HCT116 (cell line): Measurements from ENCODE around the gene UBE2J2. TPM values are rescaled to one million over a fixed set of nuclear protein-coding genes. Genes with fewer than 3 reads are reported as not detected.

ENCODE experiments used
- ATAC-seq: fragments of 200-7000 bp; cut with Tn5 transposase; 2 replicates; pipeline ENCODE4 v1.9.1; 2020; ENCODE audit warnings: mild to moderate bottlenecking, moderate library complexity
- BruUV-seq: library from RNA; stranded (reverse); fragments of 400-500 nt; replicated peaks from 2 replicates; lab custom pipeline; 2021; lab: Mats Ljungman, UMichigan
- CTCF ChIA-PET: fragments of 300-600 bp; sonication (Branson Sonifier 250); formaldehyde crosslinking; loops from one replicate; lab custom pipeline; 2021; ENCODE audit warnings: antibody characterized with exemption; lab: Charles Lee
- POLR2A ChIA-PET: fragments of 300-600, 350-600 bp; sonication (Branson Sonifier 250); formaldehyde crosslinking; loops from one replicate; lab custom pipeline; 2021; ENCODE audit warnings: antibody characterized with exemption; lab: Charles Lee
- RAD21 ChIA-PET, 2 experiments: fragments of 300-600 bp; sonication (Branson Sonifier 250); formaldehyde crosslinking; loops; one replicate each; lab custom pipeline; 2023; ENCODE audit warnings: low total read pairs in 2 of 2; ENCODE audit not compliant: uncharacterized antibody in 2 of 2, unreplicated experiment in 2 of 2, low non-redundant PET in 1 of 2; lab: Charles Lee
- DNase-seq: peaks from one replicate; pipeline ENCODE4 v3.0.0-alpha.2; 2010; ENCODE audit warnings: low read depth, low spot score
- H2AFZ ChIP-seq: fragments of 200-600 bp; shearing (Covaris generic), sonication (generic); 2 replicates; pipeline ENCODE4 v1.6.1; 2017; ENCODE audit warnings: low read depth, mixed run types, mixed read lengths, antibody characterized with exemption, low read length; ENCODE audit not compliant: poor library complexity, severe bottlenecking
- H3K27ac ChIP-seq: 2 replicates; pipeline ENCODE4 v1.5.1; 2012; ENCODE audit warnings: low read depth, low read length
- H3K27me3 ChIP-seq: fragments of 200-600 bp; sonication (generic); 2 replicates; pipeline ENCODE4 v1.6.1; 2016; ENCODE audit warnings: mixed run types, low read length, mixed read lengths; ENCODE audit not compliant: insufficient read depth
- H3K36me3 ChIP-seq, 2 experiments: fragments of 200-500 bp in 1 of 2; fragments of 200-600 bp in 1 of 2; sonication (Bioruptor generic) in 1 of 2; sonication (generic) in 1 of 2; 2 replicates each; pipeline versions ENCODE4 v1.5.1 to v1.6.1; 2014 to 2016; ENCODE audit warnings: low read length in 2 of 2, inconsistent platforms in 1 of 2, mixed read lengths in 1 of 2, mixed run types in 1 of 2; ENCODE audit not compliant: insufficient read depth in 2 of 2, control insufficient read depth in 1 of 2
- H3K4me1 ChIP-seq, 2 experiments: fragments of 200-600 bp in 1 of 2; sonication (generic) in 1 of 2; 2 replicates each; pipeline versions ENCODE4 v1.5.1 to v1.6.1; 2012 to 2017; ENCODE audit warnings: low read length in 2 of 2, inconsistent platforms in 1 of 2, mild to moderate bottlenecking in 1 of 2, mixed read lengths in 1 of 2, mixed run types in 1 of 2, moderate library complexity in 1 of 2; ENCODE audit not compliant: insufficient read depth in 2 of 2, control insufficient read depth in 1 of 2
- H3K4me2 ChIP-seq: fragments of 200-600 bp; sonication (generic); 2 replicates; pipeline ENCODE4 v1.6.1; 2017; ENCODE audit warnings: mixed run types, low read length, mixed read lengths
- H3K4me3 ChIP-seq, 2 experiments: fragments of 200-600 bp in 1 of 2; sonication (generic) in 1 of 2; replicated peaks in 1 of 2; 2 replicates each; pipeline ENCODE4 v1.5.1; 2011 to 2016; ENCODE audit warnings: low read length in 2 of 2, control low read depth in 1 of 2, low read depth in 1 of 2, mild to moderate bottlenecking in 1 of 2, mixed read lengths in 1 of 2, mixed run types in 1 of 2
- H3K79me2 ChIP-seq: fragments of 200-600 bp; sonication (generic); 2 replicates; pipeline ENCODE4 v1.6.1; 2017; ENCODE audit warnings: mild to moderate bottlenecking, mixed run types, low read length, moderate library complexity, mixed read lengths; ENCODE audit not compliant: insufficient read depth
- H3K9ac ChIP-seq: fragments of 200-600 bp; sonication (generic); 2 replicates; pipeline ENCODE4 v1.6.1; 2016; ENCODE audit warnings: low read length, mixed read lengths
- H3K9me2 ChIP-seq: fragments of 200-600 bp; sonication (generic), shearing (Covaris generic); 2 replicates; pipeline ENCODE4 v1.6.1; 2017; ENCODE audit warnings: mixed run types, mild to moderate bottlenecking, moderate library complexity; ENCODE audit not compliant: insufficient read depth
- H3K9me3 ChIP-seq, 2 experiments: fragments of 200-500 bp in 1 of 2; fragments of 200-600 bp in 1 of 2; sonication (Bioruptor generic) in 1 of 2; sonication (generic) in 1 of 2; 2 replicates each; pipeline ENCODE4 v1.6.1; 2014 to 2017; ENCODE audit warnings: low read length in 2 of 2, mixed read lengths in 2 of 2, inconsistent platforms in 1 of 2, low read depth in 1 of 2, mild to moderate bottlenecking in 1 of 2, mixed run types in 1 of 2, moderate library complexity in 1 of 2; ENCODE audit not compliant: control insufficient read depth in 1 of 2, insufficient read depth in 1 of 2
- H4K20me1 ChIP-seq: fragments of 200-600 bp; sonication (generic), shearing (Covaris generic); 2 replicates; pipeline ENCODE4 v1.6.1; 2017; ENCODE audit warnings: mixed run types, mild to moderate bottlenecking, moderate library complexity; ENCODE audit not compliant: insufficient read depth
- CBX3 ChIP-seq: IDR thresholded peaks from 2 replicates; pipeline ENCODE4 v1.6.1; 2012; ENCODE audit warnings: low read depth
- CTCF ChIP-seq, 3 experiments: fragments of 200-600 bp in 1 of 3; sonication (generic) in 1 of 3; IDR thresholded peaks in 2 of 3; conservative IDR thresholded peaks in 1 of 3; 2 replicates each; pipeline ENCODE4 v1.5.1; 2012 to 2017; ENCODE audit warnings: low read depth in 2 of 3, low read length in 2 of 3, antibody characterized with exemption in 1 of 3, borderline replicate concordance in 1 of 3, control low read depth in 1 of 3, mild to moderate bottlenecking in 1 of 3, mixed read lengths in 1 of 3, mixed run types in 1 of 3, moderate library complexity in 1 of 3; ENCODE audit not compliant: insufficient read depth in 1 of 3
- EGR1 ChIP-seq: IDR thresholded peaks from 2 replicates; pipeline ENCODE4 v1.6.1; 2012; ENCODE audit warnings: low read depth
- EZH2 ChIP-seq: fragments of 200-600 bp; sonication (generic); IDR thresholded peaks from 2 replicates; pipeline ENCODE4 v1.6.1; 2017; ENCODE audit warnings: antibody characterized with exemption, mixed run types
- POLR2A ChIP-seq: IDR thresholded peaks from 2 replicates; pipeline ENCODE4 v1.7.0; 2011; ENCODE audit warnings: borderline replicate concordance; ENCODE audit not compliant: insufficient read depth, insufficient read length; ENCODE audit errors: extremely low read depth
- RAD21 ChIP-seq: IDR thresholded peaks from 2 replicates; pipeline ENCODE4 v1.6.1; 2012; ENCODE audit warnings: low read depth, mild to moderate bottlenecking
- SRF ChIP-seq: IDR thresholded peaks from 2 replicates; pipeline ENCODE4 v1.6.1; 2012; ENCODE audit warnings: low read depth
- ZFX ChIP-seq: fragments of 450-650 bp; IDR thresholded peaks from 2 replicates; pipeline ENCODE4 v1.6.1; 2017
- intact Hi-C: fragments of 100-400 bp; cut with micrococcal nuclease; formaldehyde crosslinking; loops from 2 replicates; pipeline ENCODE4 v1.10.0; 2022
- total RNA-seq: library from RNA; stranded (reverse); gene quantifications from one replicate; pipeline ENCODE4 v1.2.1, GENCODE V29; 2021; ENCODE audit not compliant: unreplicated experiment

UBE2J2 gene
- total RNA-seq, 1 experiment from 2014 or later, result 67.7 TPM

GRCh38 chr1:1300352-1300739, 26.7 kb upstream of the UBE2J2 start:
- no peak for TF ChIP-seq POLR2A
- no peak for TF ChIP-seq RAD21
- 0 out of 6 replicates have a peak, but pooled peaks of 1 of the 3 experiments have one; percentile 7 for TF ChIP-seq CTCF (IDR thresholded peaks at IDR 0.05 in 2 of 3, conservative IDR thresholded peaks at IDR 0.05 in 1 of 3; ENCODE audit: borderline replicate concordance in 1 of 3, insufficient read depth in 1 of 3, low read depth in 2 of 3, low read length in 2 of 3)
- no peak for TF ChIP-seq EZH2
- TF ChIP-seq EGR1, result no peak
- TF ChIP-seq SRF, result no peak
- no peak for TF ChIP-seq CBX3
- no peak for TF ChIP-seq ZFX
- H4K20me1 ChIP-seq, result no peaks in the 10 kb centered on the region
- BruUV-seq, result no TSS peak

More at GRCh38 chr1:1300352-1300739, 26.7 kb upstream of the UBE2J2 start:
- RAD21 ChIA-PET, result interaction anchor here in 1 of 2 experiments (0.7 kb wide), 1 partner anchor 10 kb away, joined by 5 read pairs; no protein-coding TSS in a partner anchor
- H3K9ac ChIP-seq, result no peak overlapping the region
- H3K4me1 ChIP-seq, result peaks cover 14 to 27% of the 10 kb centered on the region in 2 experiments
- H3K4me3 ChIP-seq, result no peak overlapping the region
- CTCF ChIA-PET, result interaction anchor here (1.0 to 1.6 kb wide), 3 partner anchors 9 to 10 kb away, joined by 3 to 6 read pairs (median 3); no protein-coding TSS in a partner anchor
- intact Hi-C loops, result no loop called here
- H2AFZ ChIP-seq, result no peak overlapping the region
- H3K27me3 ChIP-seq, result no peaks in the 10 kb centered on the region
- POLR2A ChIA-PET, result no interaction called here
- no peaks in the 10 kb centered on the region for H3K36me3 ChIP-seq
- ATAC-seq, result no peak
- H3K79me2 ChIP-seq, result no peaks in the 10 kb centered on the region
- H3K4me2 ChIP-seq, result no peak overlapping the region
- H3K9me3 ChIP-seq, result no peaks in the 10 kb centered on the region
- DNase-seq, result no peak
- no peaks in the 10 kb centered on the region for H3K9me2 ChIP-seq
- no peak overlapping the region for H3K27ac ChIP-seq
